HS-27A (cell line): Measurements from ENCODE around the gene ROR2.
"Not testable (repeated sequence)": the region's sequence is repeated elsewhere in the genome, so short reads cannot be mapped to it uniquely, and the experiment has no call there.

Source experiments
- DNase-seq: peaks from one replicate; pipeline ENCODE4 v3.0.0-alpha.2; 2012; ENCODE audit warnings: low read depth, missing footprints

ROR2 gene

DNA sequence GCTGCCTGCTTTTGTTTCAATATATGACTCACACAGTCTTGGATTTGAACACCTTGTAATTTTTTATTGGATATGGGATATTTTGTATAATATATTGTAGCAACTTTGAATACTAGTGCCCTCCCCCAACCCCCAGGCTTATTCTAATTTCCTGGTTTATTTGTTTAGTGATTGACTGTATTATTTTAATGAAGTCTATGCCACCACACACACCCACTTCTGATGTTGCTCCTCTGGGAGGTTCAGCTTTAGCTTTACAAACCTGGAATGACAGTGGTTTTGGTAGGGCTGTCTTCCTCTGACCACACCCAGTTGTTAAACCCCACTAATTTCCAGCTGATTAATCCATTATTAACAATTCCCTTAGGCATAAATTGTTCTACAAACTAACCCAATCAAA, 320.3 kb downstream of the ROR2 start:
- DNase-seq, result no peak

- DNase-seq, result no peak
Observed at GRCh38 chr9:91628892-91629291, 321.1 kb downstream of the ROR2 start.

- DNase-seq, result no peak
Observed at GRCh38 chr9:91625331-91625730, 324.7 kb downstream of the ROR2 start.

DNA sequence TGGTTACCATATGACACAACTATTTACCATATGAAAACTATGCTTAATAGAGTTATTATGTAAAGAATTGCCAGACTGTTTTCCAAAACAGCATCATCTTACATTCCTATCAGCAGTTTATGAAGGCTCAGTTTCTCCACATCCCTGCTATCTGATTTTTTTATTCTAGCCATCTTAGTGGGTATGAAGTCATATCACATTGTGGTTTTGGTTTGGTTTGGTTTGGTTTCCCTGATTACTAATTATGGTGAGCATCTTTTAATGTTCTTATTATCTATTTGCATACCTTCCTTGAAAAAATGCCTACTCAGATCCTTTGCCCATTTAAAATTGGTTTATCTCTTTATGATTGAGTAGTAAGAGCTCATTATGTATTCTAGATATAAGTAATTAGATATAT, 327.0 kb downstream of the ROR2 start:
- DNase-seq, result no peak

DNA sequence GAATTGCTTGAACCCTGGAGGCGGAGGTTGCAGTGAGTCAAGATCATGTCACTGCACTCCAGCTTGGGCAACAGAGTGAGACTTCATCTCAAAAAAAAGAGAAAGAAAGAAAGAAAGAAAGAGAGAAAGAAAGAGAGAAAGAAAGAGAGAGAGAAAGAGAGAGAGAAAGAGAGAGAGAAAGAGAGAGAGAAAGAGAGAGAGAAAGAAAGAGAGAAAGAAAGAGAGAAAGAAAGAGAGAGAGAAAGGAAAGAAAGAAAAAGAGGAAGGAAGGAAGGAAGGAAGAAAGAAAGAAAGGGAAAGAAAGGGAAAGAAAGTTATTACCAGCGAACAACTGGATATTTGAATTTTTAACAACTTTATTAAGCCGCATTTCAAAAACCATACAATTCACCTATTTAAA, 327.9 kb downstream of the ROR2 start:
- not testable (repeated sequence) for DNase-seq

DNA sequence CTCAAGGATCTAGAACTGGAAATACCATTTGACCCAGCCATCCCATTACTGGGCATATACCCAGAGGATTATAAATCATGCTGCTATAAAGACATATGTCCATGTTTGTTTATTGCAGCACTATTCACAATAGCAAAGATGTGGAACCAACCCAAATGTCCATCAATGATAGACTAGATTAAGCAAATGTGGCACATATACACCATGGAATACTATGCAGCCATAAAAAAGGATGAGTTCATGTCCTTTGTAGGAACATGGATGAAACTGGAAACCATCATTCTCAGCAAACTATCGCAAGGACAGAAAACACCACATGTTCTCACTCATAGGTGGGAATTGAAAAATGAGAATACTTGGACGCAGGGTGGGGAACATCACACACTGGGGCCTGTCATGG, 336.0 kb downstream of the ROR2 start:
- not testable (repeated sequence) for DNase-seq

- DNase-seq, result no peak
Observed at GRCh38 chr9:91611582-91611981, 338.4 kb downstream of the ROR2 start.

- no peak for DNase-seq
Observed at GRCh38 chr9:91606255-91606995, 343.6 kb downstream of the ROR2 start.

- no peak for DNase-seq
Observed at GRCh38 chr9:91604451-91605179, 345.4 kb downstream of the ROR2 start.

- no peak for DNase-seq
Observed at GRCh38 chr9:91603932-91604331, 346.1 kb downstream of the ROR2 start.

GRCh38 chr9:91599564-91599963, 350.5 kb downstream of the ROR2 start:
- no peak for DNase-seq

GRCh38 chr9:91591627-91592026, 358.4 kb downstream of the ROR2 start:
- DNase-seq, result no peak

DNA sequence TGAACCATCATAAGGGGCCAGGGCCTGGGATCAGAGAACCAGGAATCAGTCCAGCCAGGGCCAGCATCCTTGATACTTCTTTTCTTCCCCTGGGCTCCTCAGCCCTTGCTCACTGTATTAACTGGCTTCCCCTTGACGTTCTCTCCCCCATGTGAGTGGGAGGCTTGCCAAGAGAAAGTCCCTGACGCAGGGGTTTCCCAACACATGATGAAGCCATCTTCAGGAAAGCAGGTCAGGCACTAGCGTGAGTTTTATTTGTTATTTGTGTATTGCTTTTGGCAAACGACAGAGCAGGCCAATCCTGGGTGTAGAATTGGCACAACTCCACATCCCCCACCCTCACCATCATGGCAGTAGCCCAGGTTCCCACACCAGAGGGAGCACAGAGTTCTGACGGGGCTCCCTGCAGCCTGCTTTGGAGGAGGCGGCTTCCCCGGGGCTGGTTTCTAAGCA, 360.9 kb downstream of the ROR2 start:
- DNase-seq, result no peak

GRCh38 chr9:91586282-91586681, 363.7 kb downstream of the ROR2 start:
- DNase-seq, result no peak

DNA sequence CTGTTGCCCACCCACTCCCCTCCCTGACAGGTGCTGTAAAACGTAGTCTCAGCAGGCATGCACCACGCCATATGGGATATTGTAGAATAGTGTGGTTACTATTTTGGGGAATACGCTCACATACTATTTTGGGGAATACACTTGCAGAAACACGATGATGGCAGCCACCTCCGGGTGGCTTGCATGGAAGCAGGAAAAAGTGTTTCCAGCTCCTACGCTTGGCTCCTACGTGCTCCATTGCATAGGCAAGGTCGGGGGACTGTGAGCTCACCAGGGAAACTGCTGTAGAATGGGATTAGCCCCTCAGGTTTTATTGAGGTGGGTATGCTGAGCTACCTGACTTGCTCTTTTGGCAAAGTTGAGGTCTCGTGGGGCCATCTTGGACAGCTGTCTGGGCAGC, 366.1 kb downstream of the ROR2 start:
- DNase-seq, result no peak

- no peak for DNase-seq
Observed at GRCh38 chr9:91583161-91583875, 366.7 kb downstream of the ROR2 start.

GRCh38 chr9:91582181-91582580, 367.8 kb downstream of the ROR2 start:
- no peak for DNase-seq

- DNase-seq, result no peak
Observed at GRCh38 chr9:91580136-91580535, 369.9 kb downstream of the ROR2 start.

DNA sequence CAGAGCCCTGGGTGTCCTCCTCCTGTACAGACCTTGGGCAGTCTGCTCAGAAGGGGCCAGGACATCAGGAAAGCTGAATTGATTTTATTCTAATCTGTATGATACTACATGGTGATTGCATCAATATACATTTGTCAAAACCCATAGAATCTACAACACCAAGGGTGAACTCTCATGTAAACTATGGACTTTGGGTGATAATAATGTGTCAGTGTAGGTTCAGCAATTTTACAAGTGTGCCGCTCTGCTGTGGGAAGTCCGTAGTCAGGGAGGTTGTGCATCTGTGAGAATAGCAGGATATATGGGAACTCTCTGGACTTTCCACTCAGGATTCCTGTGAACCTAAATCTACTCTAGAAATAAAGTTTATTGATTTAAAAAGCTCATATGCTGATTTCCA, 371.1 kb downstream of the ROR2 start:
- no peak for DNase-seq

DNA sequence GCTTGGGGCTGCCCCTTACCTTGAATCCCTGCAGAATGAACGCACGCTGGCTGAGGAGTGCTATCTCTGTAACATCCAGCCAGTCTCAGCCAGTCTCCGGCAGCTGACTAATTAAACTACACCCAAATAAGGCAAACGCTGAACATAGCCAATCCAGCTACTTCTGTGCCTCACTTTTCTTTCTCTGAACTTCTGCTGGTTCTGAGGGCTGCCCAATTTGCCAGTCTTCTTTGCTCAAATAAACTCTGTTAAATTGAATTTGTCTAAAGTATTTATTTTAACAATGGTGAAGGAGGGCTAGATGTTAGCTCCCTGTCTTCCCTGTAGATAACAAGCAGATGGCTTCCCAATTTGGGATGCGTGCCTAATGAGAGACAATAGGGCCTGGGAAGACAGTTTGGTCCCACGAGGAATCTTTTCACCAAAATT, 372.4 kb downstream of the ROR2 start:
- DNase-seq, result no peak

- no peak for DNase-seq
Observed at GRCh38 chr9:91572811-91573210, 377.2 kb downstream of the ROR2 start.

DNA sequence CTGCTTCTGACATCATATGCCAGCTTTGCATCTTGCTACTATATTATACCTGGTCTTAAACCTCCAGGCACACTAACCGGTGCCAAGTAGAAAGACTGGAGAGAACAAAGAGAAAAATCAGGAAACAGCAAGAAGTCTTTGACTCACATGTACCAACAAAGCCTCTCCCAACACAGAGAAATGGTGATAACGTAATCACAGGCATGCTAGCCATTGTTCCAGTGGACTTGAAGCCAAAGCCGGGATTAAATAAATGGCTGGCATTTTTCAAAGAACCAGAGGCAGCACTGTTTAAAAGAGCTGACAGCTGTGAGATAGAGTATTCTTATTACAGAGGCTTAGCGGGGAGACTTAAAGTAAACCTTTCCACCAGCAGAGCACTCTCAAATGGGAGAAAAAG, 378.0 kb downstream of the ROR2 start:
- no peak for DNase-seq

GRCh38 chr9:91571036-91571435, 379.0 kb downstream of the ROR2 start:
- no peak for DNase-seq
